Kidney epithelial cell (primary cell): ENCODE measurements around the gene PDE4C. TPM values are rescaled to one million over a fixed set of nuclear protein-coding genes. Genes with fewer than 3 reads are reported as not detected.

Experiments used
- DNase-seq: peaks from one replicate; pipeline ENCODE4 v3.0.0-alpha.2; 2010; ENCODE audit warnings: low read depth
- H3K27me3 ChIP-seq: 2 replicates; pipeline ENCODE4 v1.6.0; 2011; ENCODE audit warnings: low read length; ENCODE audit not compliant: control insufficient read depth, insufficient read depth
- H3K36me3 ChIP-seq: 2 replicates; pipeline ENCODE4 v1.5.1; 2011; ENCODE audit warnings: low read length; ENCODE audit not compliant: control insufficient read depth, insufficient read depth
- H3K4me3 ChIP-seq: 2 replicates; pipeline ENCODE4 v1.5.1; 2011; ENCODE audit warnings: low read depth, mild to moderate bottlenecking, control low read depth, low read length
- total RNA-seq: library from RNA; depleted of rRNA; stranded (reverse); fragments of >200 nt; gene quantifications from 2 replicates; pipeline ENCODE4 v1.2.3, GENCODE V29; 2015
- TF ChIP-seq, protein P1 (sequence below): IDR thresholded peaks from 2 replicates; pipeline ENCODE4 v1.5.1; 2011; ENCODE audit warnings: mild to moderate bottlenecking, moderate library complexity, low read length, control low read depth, inconsistent platforms; ENCODE audit not compliant: insufficient read depth, poor library complexity, severe bottlenecking

Gene PDE4C
- total RNA-seq, 1 donor from 2014 or later = 0.42 TPM

- TF ChIP-seq, protein P1, sequence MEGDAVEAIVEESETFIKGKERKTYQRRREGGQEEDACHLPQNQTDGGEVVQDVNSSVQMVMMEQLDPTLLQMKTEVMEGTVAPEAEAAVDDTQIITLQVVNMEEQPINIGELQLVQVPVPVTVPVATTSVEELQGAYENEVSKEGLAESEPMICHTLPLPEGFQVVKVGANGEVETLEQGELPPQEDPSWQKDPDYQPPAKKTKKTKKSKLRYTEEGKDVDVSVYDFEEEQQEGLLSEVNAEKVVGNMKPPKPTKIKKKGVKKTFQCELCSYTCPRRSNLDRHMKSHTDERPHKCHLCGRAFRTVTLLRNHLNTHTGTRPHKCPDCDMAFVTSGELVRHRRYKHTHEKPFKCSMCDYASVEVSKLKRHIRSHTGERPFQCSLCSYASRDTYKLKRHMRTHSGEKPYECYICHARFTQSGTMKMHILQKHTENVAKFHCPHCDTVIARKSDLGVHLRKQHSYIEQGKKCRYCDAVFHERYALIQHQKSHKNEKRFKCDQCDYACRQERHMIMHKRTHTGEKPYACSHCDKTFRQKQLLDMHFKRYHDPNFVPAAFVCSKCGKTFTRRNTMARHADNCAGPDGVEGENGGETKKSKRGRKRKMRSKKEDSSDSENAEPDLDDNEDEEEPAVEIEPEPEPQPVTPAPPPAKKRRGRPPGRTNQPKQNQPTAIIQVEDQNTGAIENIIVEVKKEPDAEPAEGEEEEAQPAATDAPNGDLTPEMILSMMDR = no peak
- no peak for DNase-seq
- no peak overlapping the region for H3K4me3 ChIP-seq
- peaks cover 20% of the 10 kb centered on the region for H3K27me3 ChIP-seq
- H3K36me3 ChIP-seq = no peaks in the 10 kb centered on the region
Observed at GRCh38 chr19:18252370-18252717, 26.1 kb upstream of the PDE4C start.

GRCh38 chr19:18251587-18252369 is 25.5 kb upstream of the PDE4C start:
- TF ChIP-seq, protein P1 = peak; percentile 93
- no peak for DNase-seq
- Histone ChIP-seq H3K27me3 (peaks cover 22% of the 10 kb centered on the region), H3K36me3 (no peaks in the 10 kb centered on the region), H3K4me3 (no peak overlapping the region)

- Histone ChIP-seq H3K36me3 (no peaks in the 10 kb centered on the region), H3K27me3 (peaks cover 14% of the 10 kb centered on the region), H3K4me3 (no peak overlapping the region)
- no peak for DNase-seq
- TF ChIP-seq, protein P1 = no peak
Observed at GRCh38 chr19:18249834-18250233, 23.6 kb upstream of the PDE4C start.

- Histone ChIP-seq H3K27me3 (peaks cover 5% of the 10 kb centered on the region), H3K4me3 (no peak overlapping the region), H3K36me3 (no peaks in the 10 kb centered on the region)
- no peak for DNase-seq
- TF ChIP-seq, protein P1 = no peak
Observed at GRCh38 chr19:18245297-18245696, 19.1 kb upstream of the PDE4C start.

- no peak for DNase-seq
- Histone ChIP-seq H3K4me3 (no peak overlapping the region), H3K27me3 (no peaks in the 10 kb centered on the region), H3K36me3 (no peaks in the 10 kb centered on the region)
- TF ChIP-seq, protein P1 = no peak
Observed at GRCh38 chr19:18239303-18239702, 13.1 kb upstream of the PDE4C start.

DNA sequence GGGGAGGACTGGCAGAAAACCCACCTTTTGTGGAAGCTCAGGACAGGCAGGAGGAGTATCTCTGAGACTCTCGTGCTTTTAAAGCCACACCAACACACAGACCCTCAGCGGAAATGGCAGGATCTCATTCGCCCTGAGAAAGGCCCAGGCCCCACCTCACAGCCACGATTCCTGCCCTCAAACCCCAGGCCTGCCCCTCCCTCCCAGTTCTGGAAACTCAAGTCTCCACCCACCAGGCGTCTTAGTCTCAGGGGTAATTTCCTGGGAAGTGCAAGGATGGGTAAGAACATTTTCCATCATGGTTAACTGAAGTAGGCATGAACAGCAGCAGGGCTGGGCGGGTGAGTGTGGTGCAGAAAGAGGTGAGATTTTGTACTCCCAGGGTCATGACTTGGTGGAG is 8.0 kb upstream of the PDE4C start:
- TF ChIP-seq, protein P1 = no peak
- Histone ChIP-seq H3K27me3 (peaks cover 35% of the 10 kb centered on the region), H3K36me3 (no peaks in the 10 kb centered on the region), H3K4me3 (no peak overlapping the region)
- no peak for DNase-seq
